GM18526 (cell line): ENCODE results near the gene IRX4.

ENCODE experiments used
- POLR2A ChIP-seq: IDR thresholded peaks from 3 replicates; pipeline ENCODE4 v1.6.1; 2011; ENCODE audit not compliant: insufficient read length; ENCODE audit errors: extremely low read depth

IRX4 gene

GRCh38 chr5:1845696-1846095 lies 37.0 kb downstream of the IRX4 start:
- TF ChIP-seq POLR2A = no peak

GRCh38 chr5:1844708-1845436 lies 37.9 kb downstream of the IRX4 start:
- no peak for TF ChIP-seq POLR2A

- TF ChIP-seq POLR2A = no peak
These were observed 40.5 kb downstream of the IRX4 start for GRCh38 chr5:1842004-1842819.

- no peak for TF ChIP-seq POLR2A
These were observed 41.8 kb downstream of the IRX4 start for GRCh38 chr5:1840741-1841521.

- no peak for TF ChIP-seq POLR2A
These were observed 42.6 kb downstream of the IRX4 start for GRCh38 chr5:1840071-1840547.

GRCh38 chr5:1838013-1838412 lies 44.7 kb downstream of the IRX4 start:
- no peak for TF ChIP-seq POLR2A

- TF ChIP-seq POLR2A = no peak
These were observed 45.5 kb downstream of the IRX4 start for GRCh38 chr5:1836891-1837880.

- TF ChIP-seq POLR2A = no peak
These were observed 46.4 kb downstream of the IRX4 start for GRCh38 chr5:1836176-1836890.

GRCh38 chr5:1835431-1835830 lies 47.3 kb downstream of the IRX4 start:
- no peak for TF ChIP-seq POLR2A

- TF ChIP-seq POLR2A = no peak
These were observed 47.9 kb downstream of the IRX4 start for GRCh38 chr5:1834721-1835429.

- TF ChIP-seq POLR2A = no peak
These were observed 48.6 kb downstream of the IRX4 start for GRCh38 chr5:1834022-1834551.

GRCh38 chr5:1833264-1834021 lies 49.3 kb downstream of the IRX4 start:
- TF ChIP-seq POLR2A = no peak

- TF ChIP-seq POLR2A = no peak
These were observed 50.0 kb downstream of the IRX4 start for GRCh38 chr5:1832511-1833250.
